ENCODE data around the gene SERPINE3. TPM values are rescaled to one million over a fixed set of nuclear protein-coding genes. Genes with fewer than 3 reads are reported as not detected.
A peak's percentile ranks its signal among the peaks of the same experiment; 100 is the strongest.

SERPINE3 gene
- total RNA-seq, 1 donor = not detected

DNA sequence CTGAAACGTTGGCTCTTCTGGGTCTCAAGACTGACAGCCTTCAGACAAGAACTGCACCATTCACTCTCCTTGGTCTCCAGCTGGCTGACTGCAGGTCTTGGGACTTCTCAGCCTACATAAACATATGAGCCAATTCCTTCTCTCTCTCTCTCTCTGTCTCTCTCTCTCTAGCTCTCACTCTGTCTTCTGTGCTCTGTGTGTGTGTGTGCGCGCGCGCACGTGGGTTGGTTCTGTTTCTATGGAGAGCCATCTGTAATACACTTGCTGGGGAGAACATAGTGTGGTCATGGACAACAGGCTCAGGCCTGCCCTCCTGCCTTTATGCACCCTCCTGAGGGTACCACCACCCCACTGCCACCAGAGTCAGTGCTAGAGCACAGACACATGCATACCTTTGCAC lies 13.7 kb upstream of the SERPINE3 start:
- TF ChIP-seq, protein P1, sequence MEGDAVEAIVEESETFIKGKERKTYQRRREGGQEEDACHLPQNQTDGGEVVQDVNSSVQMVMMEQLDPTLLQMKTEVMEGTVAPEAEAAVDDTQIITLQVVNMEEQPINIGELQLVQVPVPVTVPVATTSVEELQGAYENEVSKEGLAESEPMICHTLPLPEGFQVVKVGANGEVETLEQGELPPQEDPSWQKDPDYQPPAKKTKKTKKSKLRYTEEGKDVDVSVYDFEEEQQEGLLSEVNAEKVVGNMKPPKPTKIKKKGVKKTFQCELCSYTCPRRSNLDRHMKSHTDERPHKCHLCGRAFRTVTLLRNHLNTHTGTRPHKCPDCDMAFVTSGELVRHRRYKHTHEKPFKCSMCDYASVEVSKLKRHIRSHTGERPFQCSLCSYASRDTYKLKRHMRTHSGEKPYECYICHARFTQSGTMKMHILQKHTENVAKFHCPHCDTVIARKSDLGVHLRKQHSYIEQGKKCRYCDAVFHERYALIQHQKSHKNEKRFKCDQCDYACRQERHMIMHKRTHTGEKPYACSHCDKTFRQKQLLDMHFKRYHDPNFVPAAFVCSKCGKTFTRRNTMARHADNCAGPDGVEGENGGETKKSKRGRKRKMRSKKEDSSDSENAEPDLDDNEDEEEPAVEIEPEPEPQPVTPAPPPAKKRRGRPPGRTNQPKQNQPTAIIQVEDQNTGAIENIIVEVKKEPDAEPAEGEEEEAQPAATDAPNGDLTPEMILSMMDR (IDR thresholded peaks at IDR 0.05; ENCODE audit: insufficient read depth, low read length) = no peak
- DNase-seq (ENCODE audit: low read depth) = no peak
- no peak overlapping the region for H3K4me3 ChIP-seq (ENCODE audit: low read depth, low read length)

GRCh38 chr13:51326777-51327176 lies 12.7 kb upstream of the SERPINE3 start:
- DNase-seq (ENCODE audit: low read depth) = no peak
- no peak overlapping the region for H3K4me3 ChIP-seq (ENCODE audit: low read depth, low read length)
- TF ChIP-seq, protein P1 (IDR thresholded peaks at IDR 0.05; ENCODE audit: insufficient read depth, low read length) = no peak

DNA sequence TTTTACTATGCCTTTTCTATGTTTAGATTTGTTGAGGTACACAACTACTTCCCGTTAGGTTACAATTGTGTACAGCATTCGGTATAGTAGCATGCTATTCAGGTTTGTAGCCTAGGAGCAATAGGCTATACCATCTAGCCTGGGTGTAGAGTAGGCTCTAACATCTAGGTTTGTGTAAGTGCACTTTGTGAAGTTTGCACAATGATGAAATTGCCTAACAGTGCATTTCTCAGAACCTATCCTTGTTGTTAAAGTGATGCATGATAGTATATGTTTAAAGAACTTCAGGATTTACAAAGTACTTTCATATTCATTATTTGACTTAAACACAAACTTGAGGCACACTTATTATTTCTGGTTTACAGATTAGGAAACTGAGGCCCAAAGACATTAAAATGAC lies 11.5 kb upstream of the SERPINE3 start:
- no peak overlapping the region for H3K4me3 ChIP-seq (ENCODE audit: low read depth, low read length)
- TF ChIP-seq, protein P1 (IDR thresholded peaks at IDR 0.05; ENCODE audit: insufficient read depth, low read length) = no peak
- DNase-seq (ENCODE audit: low read depth) = no peak

DNA sequence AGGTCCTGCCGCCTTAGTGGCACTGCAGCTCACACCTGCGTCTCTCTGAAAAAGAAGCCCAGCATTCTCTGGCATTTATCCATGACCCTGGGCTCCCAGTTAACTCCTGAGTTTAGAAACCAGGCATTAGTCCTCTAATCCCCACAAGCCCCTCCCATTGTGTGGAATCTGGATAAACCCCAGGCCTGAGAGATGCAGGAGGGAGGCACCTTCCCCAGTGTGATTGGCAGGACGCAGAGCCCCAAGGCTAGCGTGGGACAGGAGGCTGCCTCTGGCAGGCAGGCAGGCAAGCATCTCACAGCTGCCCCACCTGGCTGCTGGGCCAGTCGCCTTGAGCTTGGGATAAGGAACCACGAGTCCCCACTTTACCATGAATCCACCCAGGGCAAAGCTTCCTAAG lies 11.0 kb upstream of the SERPINE3 start:
- no peak for DNase-seq (ENCODE audit: low read depth)
- TF ChIP-seq, protein P1 (IDR thresholded peaks at IDR 0.05; ENCODE audit: insufficient read depth, low read length) = no peak
- H3K4me3 ChIP-seq (ENCODE audit: low read depth, low read length) = no peak overlapping the region

DNA sequence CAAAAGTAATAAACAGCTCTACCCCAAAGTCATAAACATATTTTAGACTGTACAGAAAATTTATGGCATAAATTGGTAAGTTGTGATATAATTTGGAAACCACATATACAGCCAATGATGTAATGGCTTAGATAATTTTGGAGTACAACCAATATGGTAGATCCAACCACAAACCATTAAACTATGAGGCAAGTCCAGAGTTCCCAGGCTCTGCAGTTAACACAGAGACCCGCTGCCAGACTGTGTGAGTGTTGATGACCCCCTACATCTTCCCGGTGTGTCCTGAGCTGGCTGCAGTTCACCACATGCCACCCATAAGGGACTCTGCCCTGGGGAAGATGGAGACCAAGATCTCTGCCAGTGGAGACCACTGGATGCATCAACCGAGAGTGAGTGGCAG lies 9.9 kb upstream of the SERPINE3 start:
- no peak overlapping the region for H3K4me3 ChIP-seq (ENCODE audit: low read depth, low read length)
- no peak for DNase-seq (ENCODE audit: low read depth)
- TF ChIP-seq, protein P1 (IDR thresholded peaks at IDR 0.05; ENCODE audit: insufficient read depth, low read length) = no peak

GRCh38 chr13:51330791-51331190 lies 8.7 kb upstream of the SERPINE3 start:
- TF ChIP-seq, protein P1 (IDR thresholded peaks at IDR 0.05; ENCODE audit: insufficient read depth, low read length) = no peak
- peak; percentile 23 for DNase-seq (ENCODE audit: low read depth)
- H3K4me3 ChIP-seq (ENCODE audit: low read depth, low read length) = no peak overlapping the region

DNA sequence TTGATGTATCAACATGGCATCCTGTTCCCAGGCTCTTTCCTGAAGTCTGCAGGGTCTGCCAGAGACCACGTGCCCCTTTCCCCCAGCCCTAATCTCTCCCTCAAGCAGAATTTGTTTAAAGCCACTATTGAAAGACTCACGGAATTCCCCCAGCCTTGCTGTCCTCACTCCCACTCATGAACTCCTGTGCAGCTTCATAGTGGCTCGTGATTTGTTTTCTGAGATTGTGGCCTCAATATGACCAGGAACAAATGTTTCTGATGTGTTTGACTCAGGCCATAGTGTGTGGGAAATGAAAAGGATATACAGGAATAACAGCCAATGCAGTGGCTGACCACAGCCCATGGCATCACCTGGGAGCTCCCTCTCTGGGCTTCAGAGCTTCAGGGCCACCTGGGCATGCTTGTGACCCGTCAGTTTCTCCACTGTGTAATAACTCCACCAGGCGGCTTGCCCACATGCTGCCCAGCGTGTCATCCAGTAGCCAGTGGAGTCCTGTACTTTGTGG lies 8.1 kb upstream of the SERPINE3 start:
- H3K4me3 ChIP-seq (ENCODE audit: low read depth, low read length) = no peak overlapping the region
- no peak for DNase-seq (ENCODE audit: low read depth)
- TF ChIP-seq, protein P1 (IDR thresholded peaks at IDR 0.05; ENCODE audit: insufficient read depth, low read length) = no peak
